SK-N-SH treated with all-trans-retinoic acid at 6 μM for 48 hours (cell line): ENCODE measurements around the gene TCEA3.

Source experiments
- ARNTL ChIP-seq: fragments of 450-650 bp; formaldehyde crosslinking; IDR thresholded peaks from 2 replicates; pipeline ENCODE4 v1.5.0; 2020; ENCODE audit warnings: low read depth, mild to moderate bottlenecking, moderate library complexity, borderline replicate concordance
- ISL1 ChIP-seq: fragments of 250-450 bp; sonication (Bioruptor Pico); IDR thresholded peaks from 2 replicates; pipeline ENCODE4 v2.1.2; 2022; ENCODE audit warnings: mild to moderate bottlenecking, moderate library complexity
- RARB ChIP-seq: fragments of 250-450 bp; sonication (Bioruptor Pico); IDR thresholded peaks from 2 replicates; pipeline ENCODE4 v1.8.0; 2021; ENCODE audit warnings: mild to moderate bottlenecking, moderate library complexity
- TCF4 ChIP-seq: fragments of 250-450 bp; sonication (Bioruptor Pico); IDR thresholded peaks from 2 replicates; pipeline ENCODE4 v1.8.0; 2021; ENCODE audit warnings: mild to moderate bottlenecking, moderate library complexity, borderline replicate concordance
- ZNF8 ChIP-seq: fragments of 450-650 bp; formaldehyde crosslinking; IDR thresholded peaks from 2 replicates; pipeline ENCODE4 v1.5.0; 2020; ENCODE audit warnings: mild to moderate bottlenecking, moderate library complexity
- TF ChIP-seq, protein P1 (sequence below): fragments of 250-450 bp; sonication (Bioruptor Pico); IDR thresholded peaks from 2 replicates; pipeline ENCODE4 v1.8.0; 2020; ENCODE audit warnings: mild to moderate bottlenecking, moderate library complexity, borderline replicate concordance
- TF ChIP-seq, protein P2 (sequence below): fragments of 250-450 bp; sonication (Bioruptor Pico); IDR thresholded peaks from 2 replicates; pipeline ENCODE4 v1.5.0; 2020; ENCODE audit warnings: mild to moderate bottlenecking, moderate library complexity
- TF ChIP-seq, protein P3 (sequence below): fragments of 250-450 bp; sonication (Bioruptor Pico); IDR thresholded peaks from 2 replicates; pipeline ENCODE4 v1.8.0; 2021; ENCODE audit warnings: low read depth, mild to moderate bottlenecking, moderate library complexity, borderline replicate concordance

DNA sequence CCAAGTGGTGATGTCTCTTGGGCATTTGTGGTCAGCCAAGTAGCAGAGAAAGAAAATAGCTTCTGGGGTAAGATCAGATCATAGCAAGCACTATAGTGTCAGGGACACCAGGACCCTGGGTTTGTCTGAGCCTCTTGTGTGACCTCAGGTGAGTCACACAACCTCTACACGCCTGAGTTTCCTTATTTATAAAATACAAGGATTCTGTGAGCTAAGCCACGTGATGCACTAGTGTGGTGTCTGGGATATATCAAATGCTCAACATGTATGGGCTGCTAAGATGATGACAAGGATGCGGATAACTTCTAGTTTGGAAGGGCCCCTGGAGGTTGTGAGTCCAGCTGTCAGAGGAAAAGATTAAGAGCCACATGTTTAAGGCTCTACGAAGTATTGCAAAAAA, 30.4 kb downstream of the TCEA3 start:
- TF ChIP-seq TCF4, result no peak
- TF ChIP-seq, protein P1, sequence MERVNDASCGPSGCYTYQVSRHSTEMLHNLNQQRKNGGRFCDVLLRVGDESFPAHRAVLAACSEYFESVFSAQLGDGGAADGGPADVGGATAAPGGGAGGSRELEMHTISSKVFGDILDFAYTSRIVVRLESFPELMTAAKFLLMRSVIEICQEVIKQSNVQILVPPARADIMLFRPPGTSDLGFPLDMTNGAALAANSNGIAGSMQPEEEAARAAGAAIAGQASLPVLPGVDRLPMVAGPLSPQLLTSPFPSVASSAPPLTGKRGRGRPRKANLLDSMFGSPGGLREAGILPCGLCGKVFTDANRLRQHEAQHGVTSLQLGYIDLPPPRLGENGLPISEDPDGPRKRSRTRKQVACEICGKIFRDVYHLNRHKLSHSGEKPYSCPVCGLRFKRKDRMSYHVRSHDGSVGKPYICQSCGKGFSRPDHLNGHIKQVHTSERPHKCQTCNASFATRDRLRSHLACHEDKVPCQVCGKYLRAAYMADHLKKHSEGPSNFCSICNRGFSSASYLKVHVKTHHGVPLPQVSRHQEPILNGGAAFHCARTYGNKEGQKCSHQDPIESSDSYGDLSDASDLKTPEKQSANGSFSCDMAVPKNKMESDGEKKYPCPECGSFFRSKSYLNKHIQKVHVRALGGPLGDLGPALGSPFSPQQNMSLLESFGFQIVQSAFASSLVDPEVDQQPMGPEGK (CRISPR knock-in tag), result no peak
- TF ChIP-seq RARB (CRISPR knock-in tag), result no peak
- TF ChIP-seq, protein P2, sequence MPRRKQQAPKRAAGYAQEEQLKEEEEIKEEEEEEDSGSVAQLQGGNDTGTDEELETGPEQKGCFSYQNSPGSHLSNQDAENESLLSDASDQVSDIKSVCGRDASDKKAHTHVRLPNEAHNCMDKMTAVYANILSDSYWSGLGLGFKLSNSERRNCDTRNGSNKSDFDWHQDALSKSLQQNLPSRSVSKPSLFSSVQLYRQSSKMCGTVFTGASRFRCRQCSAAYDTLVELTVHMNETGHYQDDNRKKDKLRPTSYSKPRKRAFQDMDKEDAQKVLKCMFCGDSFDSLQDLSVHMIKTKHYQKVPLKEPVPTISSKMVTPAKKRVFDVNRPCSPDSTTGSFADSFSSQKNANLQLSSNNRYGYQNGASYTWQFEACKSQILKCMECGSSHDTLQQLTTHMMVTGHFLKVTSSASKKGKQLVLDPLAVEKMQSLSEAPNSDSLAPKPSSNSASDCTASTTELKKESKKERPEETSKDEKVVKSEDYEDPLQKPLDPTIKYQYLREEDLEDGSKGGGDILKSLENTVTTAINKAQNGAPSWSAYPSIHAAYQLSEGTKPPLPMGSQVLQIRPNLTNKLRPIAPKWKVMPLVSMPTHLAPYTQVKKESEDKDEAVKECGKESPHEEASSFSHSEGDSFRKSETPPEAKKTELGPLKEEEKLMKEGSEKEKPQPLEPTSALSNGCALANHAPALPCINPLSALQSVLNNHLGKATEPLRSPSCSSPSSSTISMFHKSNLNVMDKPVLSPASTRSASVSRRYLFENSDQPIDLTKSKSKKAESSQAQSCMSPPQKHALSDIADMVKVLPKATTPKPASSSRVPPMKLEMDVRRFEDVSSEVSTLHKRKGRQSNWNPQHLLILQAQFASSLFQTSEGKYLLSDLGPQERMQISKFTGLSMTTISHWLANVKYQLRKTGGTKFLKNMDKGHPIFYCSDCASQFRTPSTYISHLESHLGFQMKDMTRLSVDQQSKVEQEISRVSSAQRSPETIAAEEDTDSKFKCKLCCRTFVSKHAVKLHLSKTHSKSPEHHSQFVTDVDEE (CRISPR knock-in tag), result no peak
- TF ChIP-seq, protein P3, sequence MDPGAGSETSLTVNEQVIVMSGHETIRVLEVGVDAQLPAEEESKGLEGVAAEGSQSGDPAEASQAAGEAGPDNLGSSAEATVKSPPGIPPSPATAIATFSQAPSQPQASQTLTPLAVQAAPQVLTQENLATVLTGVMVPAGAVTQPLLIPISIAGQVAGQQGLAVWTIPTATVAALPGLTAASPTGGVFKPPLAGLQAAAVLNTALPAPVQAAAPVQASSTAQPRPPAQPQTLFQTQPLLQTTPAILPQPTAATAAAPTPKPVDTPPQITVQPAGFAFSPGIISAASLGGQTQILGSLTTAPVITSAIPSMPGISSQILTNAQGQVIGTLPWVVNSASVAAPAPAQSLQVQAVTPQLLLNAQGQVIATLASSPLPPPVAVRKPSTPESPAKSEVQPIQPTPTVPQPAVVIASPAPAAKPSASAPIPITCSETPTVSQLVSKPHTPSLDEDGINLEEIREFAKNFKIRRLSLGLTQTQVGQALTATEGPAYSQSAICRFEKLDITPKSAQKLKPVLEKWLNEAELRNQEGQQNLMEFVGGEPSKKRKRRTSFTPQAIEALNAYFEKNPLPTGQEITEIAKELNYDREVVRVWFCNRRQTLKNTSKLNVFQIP, result no peak
- no peak for TF ChIP-seq ZNF8 (CRISPR knock-in tag)
- no peak for TF ChIP-seq ARNTL (CRISPR knock-in tag)
- no peak for TF ChIP-seq ISL1 (CRISPR knock-in tag)
